Esophagus (tissue), 2 donors: ENCODE data around the gene FUT4. TPM values are rescaled to one million over a fixed set of nuclear protein-coding genes. Genes with fewer than 3 reads are reported as not detected.
"Not testable (repeated sequence)": the region's sequence is repeated elsewhere in the genome, so short reads cannot be mapped to it uniquely, and the experiment has no call there.

Source experiments
- H3K27ac ChIP-seq, 2 donors: one replicate each; pipeline ENCODE4 v1.5.1; 2013; ENCODE audit warnings: low read depth in 2 of 2, mild to moderate bottlenecking in 2 of 2, inconsistent platforms in 1 of 2, low read length in 1 of 2, moderate library complexity in 1 of 2
- H3K27me3 ChIP-seq, 2 donors: one replicate each; pipeline ENCODE4 v1.6.1; 2013; ENCODE audit warnings: low read length in 2 of 2, control low read depth in 1 of 2, mild to moderate bottlenecking in 1 of 2; ENCODE audit not compliant: insufficient read depth in 2 of 2, control insufficient read depth in 1 of 2
- H3K36me3 ChIP-seq, 2 donors: one replicate each; pipeline ENCODE4 v1.6.1; 2013; ENCODE audit warnings: low read length in 1 of 2; ENCODE audit not compliant: control insufficient read depth in 2 of 2, insufficient read depth in 2 of 2
- H3K4me1 ChIP-seq, 2 donors: one replicate each; pipeline ENCODE4 v1.6.1; 2013; ENCODE audit warnings: low read length in 1 of 2; ENCODE audit not compliant: control insufficient read depth in 2 of 2, insufficient read depth in 2 of 2
- H3K4me3 ChIP-seq, 2 donors: one replicate each; pipeline ENCODE4 v1.5.1; 2013; ENCODE audit warnings: low read length in 2 of 2, mild to moderate bottlenecking in 2 of 2, low read depth in 1 of 2, moderate library complexity in 1 of 2
- H3K9me3 ChIP-seq, 2 donors: one replicate each; pipeline ENCODE4 v1.6.1; 2013; ENCODE audit warnings: mild to moderate bottlenecking in 2 of 2, low read depth in 1 of 2, low read length in 1 of 2, moderate library complexity in 1 of 2; ENCODE audit not compliant: control insufficient read depth in 2 of 2, insufficient read depth in 1 of 2
- WGBS, 2 donors: extraction: QIAGEN DNeasy Blood & Tissue Kit; methylation state at CpG; one replicate each; pipeline ENCODE4 v1.1.7; 2013; 5-methylcytosine and 5-hydroxymethylcytosine counted together
- polyA plus RNA-seq, 2 donors: library from polyadenylated mRNA; stranded (reverse); fragments of 200-250 nt; gene quantifications; one replicate each; pipeline ENCODE4 v1.2.3, GENCODE V29; 2013
- donor health status: healthy with polysubstance abuse.
- donor health status: Bipolar disorder and iron deficiency.

FUT4 gene
- polyA plus RNA-seq, 2 donors, result 0.61 to 0.75 TPM

- H3K4me1 ChIP-seq, result peaks cover 0 to 4% of the 10 kb centered on the region in 2 donors
- no peaks in the 10 kb centered on the region for H3K36me3 ChIP-seq
- no peak overlapping the region for H3K27ac ChIP-seq
- 84 to 87% methylated on average over 2 of the region's 2 CpGs for WGBS, 2 donors
- H3K27me3 ChIP-seq, result no peaks in the 10 kb centered on the region
- H3K9me3 ChIP-seq, result no peaks in the 10 kb centered on the region
- no peak overlapping the region for H3K4me3 ChIP-seq
These were observed 15.6 kb downstream of the FUT4 start for GRCh38 chr11:94559361-94559760.

- Histone ChIP-seq H3K4me1 (peaks cover 0 to 4% of the 10 kb centered on the region in 2 donors), H3K27ac (no peak overlapping the region), H3K9me3 (no peaks in the 10 kb centered on the region), H3K36me3 (no peaks in the 10 kb centered on the region), H3K27me3 (no peaks in the 10 kb centered on the region), H3K4me3 (no peak overlapping the region)
- 94% methylated on average over 3 of the region's 3 CpGs for WGBS, 2 donors
These were observed 17.1 kb downstream of the FUT4 start for GRCh38 chr11:94560834-94561233.

GRCh38 chr11:94563176-94563847, 19.6 kb downstream of the FUT4 start:
- Histone ChIP-seq H3K4me1 (peaks cover 0 to 4% of the 10 kb centered on the region in 2 donors), H3K9me3 (no peaks in the 10 kb centered on the region), H3K36me3 (no peaks in the 10 kb centered on the region), H3K4me3 (no peak overlapping the region), H3K27ac (no peak overlapping the region), H3K27me3 (no peaks in the 10 kb centered on the region)
- WGBS, 2 donors, result 40 to 58% methylated on average over 4 of the region's 4 CpGs

GRCh38 chr11:94563848-94564467, 20.2 kb downstream of the FUT4 start:
- H3K4me1 ChIP-seq, result peaks cover 0 to 4% of the 10 kb centered on the region in 2 donors
- no peaks in the 10 kb centered on the region for H3K9me3 ChIP-seq
- 71 to 77% methylated on average over 8 of the region's 8 CpGs for WGBS, 2 donors
- no peaks in the 10 kb centered on the region for H3K36me3 ChIP-seq
- no peak overlapping the region for H3K27ac ChIP-seq
- H3K27me3 ChIP-seq, result no peaks in the 10 kb centered on the region
- H3K4me3 ChIP-seq, result no peak overlapping the region

- H3K4me3 ChIP-seq, result no peak within 1 kb of the TSS
- no peaks in the 10 kb centered on the region for H3K36me3 ChIP-seq
- H3K9me3 ChIP-seq, result no peaks in the 10 kb centered on the region
- no peaks in the 10 kb centered on the region for H3K4me1 ChIP-seq
- 94 to 95% methylated on average over 25 of the region's 25 CpGs for WGBS, 2 donors
- no peak within 1 kb of the TSS for H3K27ac ChIP-seq
- H3K27me3 ChIP-seq, result no peaks in the 10 kb centered on the region
These were observed 23.5 kb downstream of the FUT4 start, which contains the start of gene PIWIL4 for GRCh38 chr11:94567181-94567670. TSS of gene PIWIL4 (plus strand) at chr11:94567368. CDS start at chr11:94567519, 151 bp downstream.

- 93 to 97% methylated on average over 5 of the region's 5 CpGs for WGBS, 2 donors
- H3K9me3 ChIP-seq, result no peaks in the 10 kb centered on the region
- no peak overlapping the region for H3K27ac ChIP-seq
- no peaks in the 10 kb centered on the region for H3K4me1 ChIP-seq
- no peaks in the 10 kb centered on the region for H3K36me3 ChIP-seq
- H3K4me3 ChIP-seq, result no peak overlapping the region
- no peaks in the 10 kb centered on the region for H3K27me3 ChIP-seq
These were observed 24.5 kb downstream of the FUT4 start for GRCh38 chr11:94568200-94568599.

- Histone ChIP-seq H3K4me3 (no peak overlapping the region), H3K27me3 (no peaks in the 10 kb centered on the region), H3K27ac (no peak overlapping the region), H3K36me3 (no peaks in the 10 kb centered on the region), H3K9me3 (no peaks in the 10 kb centered on the region), H3K4me1 (no peaks in the 10 kb centered on the region)
- WGBS, 2 donors, result 88 to 91% methylated on average over 4 of the region's 4 CpGs
These were observed 25.0 kb downstream of the FUT4 start for GRCh38 chr11:94568717-94569116.

GRCh38 chr11:94572975-94573374, 29.3 kb downstream of the FUT4 start:
- not testable (repeated sequence) for H3K27me3 ChIP-seq, H3K27ac ChIP-seq, H3K4me3 ChIP-seq, H3K9me3 ChIP-seq, H3K36me3 ChIP-seq, H3K4me1 ChIP-seq
- 73 to 87% methylated on average over 2 of the region's 2 CpGs for WGBS, 2 donors

GRCh38 chr11:94574193-94574961, 30.7 kb downstream of the FUT4 start:
- Histone ChIP-seq H3K4me3 (no peak overlapping the region), H3K27ac (no peak overlapping the region), H3K36me3 (no peaks in the 10 kb centered on the region)

More at GRCh38 chr11:94574193-94574961, 30.7 kb downstream of the FUT4 start:
- WGBS, 2 donors, result 65 to 74% methylated on average over 13 of the region's 13 CpGs
- H3K9me3 ChIP-seq, result no peaks in the 10 kb centered on the region
- H3K27me3 ChIP-seq, result no peaks in the 10 kb centered on the region
- H3K4me1 ChIP-seq, result no peaks in the 10 kb centered on the region
